HepG2 (cell line): Measurements from ENCODE around the gene FOSB. TPM values are rescaled to one million over a fixed set of nuclear protein-coding genes. Genes with fewer than 3 reads are reported as not detected.
A peak's percentile ranks its signal among the peaks of the same experiment; 100 is the strongest.

ENCODE experiments used
- ATAC-seq: fragments of 200-7000 bp; cut with Tn5 transposase; 3 replicates; pipeline ENCODE4 v1.9.1; 2020; ENCODE audit warnings: mild to moderate bottlenecking, moderate library complexity
- BruUV-seq: library from RNA; stranded (reverse); fragments of 400-500 nt; replicated peaks from 2 replicates; lab custom pipeline; 2021; lab: Mats Ljungman, UMichigan
- CTCF ChIA-PET: fragments of 300-600 bp; formaldehyde crosslinking; extraction: SDS; loops from one replicate; lab custom pipeline; 2021; ENCODE audit warnings: low total read pairs, inconsistent platforms, low intra/inter-chr PET ratio; lab: Yijun Ruan, JAX
- POLR2A ChIA-PET: fragments of 350-600 bp; sonication (Branson Sonifier 250); formaldehyde crosslinking; loops from one replicate; lab custom pipeline; 2020; ENCODE audit warnings: antibody characterized with exemption, inconsistent platforms; lab: Yijun Ruan, JAX
- DNase-seq: peaks from one replicate; pipeline ENCODE4 v3.0.0-alpha.2; 2015; ENCODE audit warnings: low spot score
- FAIRE-seq: peaks from 3 replicates; lab custom pipeline; 2011; peaks lifted over from hg19 to GRCh38; lab: Jason Lieb, UNC
- H2AFZ ChIP-seq: one replicate; pipeline ENCODE4 v1.6.1; 2011; ENCODE audit warnings: low read length, inconsistent platforms
- H3K27ac ChIP-seq: fragments of 300-600 bp; 3 replicates; pipeline ENCODE4 v1.8.0; 2011; ENCODE audit warnings: mixed run types, mild to moderate bottlenecking, mixed read lengths, low read length, inconsistent platforms; ENCODE audit not compliant: insufficient read depth; ENCODE audit errors: extremely low read length
- H3K27me3 ChIP-seq, 2 experiments: fragments of 200-600 bp in 1 of 2; 2 replicates in 1 of 2; 3 replicates in 1 of 2; pipeline versions ENCODE4 v1.6.0 to v1.8.0; 2011; ENCODE audit warnings: low read length in 2 of 2, mild to moderate bottlenecking in 2 of 2, moderate library complexity in 2 of 2, inconsistent platforms in 1 of 2; ENCODE audit not compliant: insufficient read depth in 2 of 2, control insufficient read depth in 1 of 2
- H3K36me3 ChIP-seq, 2 experiments: fragments of 200-600 bp in 1 of 2; replicated peaks in 1 of 2; 2 replicates in 1 of 2; 3 replicates in 1 of 2; pipeline versions ENCODE4 v1.5.1 to v1.8.0; 2011; ENCODE audit warnings: low read length in 2 of 2, inconsistent platforms in 1 of 2; ENCODE audit not compliant: insufficient read depth in 2 of 2, control insufficient read depth in 1 of 2
- H3K4me1 ChIP-seq: 2 replicates; pipeline ENCODE4 v1.5.1; 2012; ENCODE audit warnings: low read length, inconsistent platforms; ENCODE audit not compliant: insufficient read depth
- H3K4me2 ChIP-seq: 2 replicates; pipeline ENCODE4 v1.6.0; 2011; ENCODE audit warnings: low read depth, low read length, inconsistent platforms
- H3K4me3 ChIP-seq, 3 experiments: fragments of 200-600 bp in 1 of 3; sonication (generic), shearing (Covaris generic) in 1 of 3; replicated peaks in 1 of 3; 2 replicates each; pipeline ENCODE4 v1.5.1; 2011 to 2016; ENCODE audit warnings: low read length in 3 of 3, inconsistent platforms in 2 of 3, low read depth in 2 of 3, mild to moderate bottlenecking in 2 of 3, control low read depth in 1 of 3, mixed read lengths in 1 of 3; ENCODE audit not compliant: insufficient read depth in 1 of 3
- H3K79me2 ChIP-seq: one replicate; pipeline ENCODE4 v1.6.1; 2011; ENCODE audit warnings: low read length, inconsistent platforms; ENCODE audit not compliant: insufficient read depth
- H3K9ac ChIP-seq: 2 replicates; pipeline ENCODE4 v1.6.0; 2011; ENCODE audit warnings: mild to moderate bottlenecking, low read depth, low read length, inconsistent platforms; ENCODE audit not compliant: insufficient read depth
- H3K9me3 ChIP-seq: 2 replicates; pipeline ENCODE4 v1.5.1; 2012; ENCODE audit warnings: mild to moderate bottlenecking, low read length
- H4K20me1 ChIP-seq: 2 replicates; pipeline ENCODE4 v1.6.0; 2011; ENCODE audit warnings: inconsistent platforms, mild to moderate bottlenecking, low read length, moderate library complexity; ENCODE audit not compliant: insufficient read depth
- AFF4 ChIP-seq: sonication (generic); formaldehyde crosslinking; IDR thresholded peaks from 2 replicates; pipeline ENCODE4 v1.4.0; 2020; ENCODE audit warnings: missing genetic modification reagents
- GLMP ChIP-seq: sonication (generic); formaldehyde crosslinking; IDR thresholded peaks from 2 replicates; pipeline ENCODE4 v1.9.0; 2021; ENCODE audit warnings: missing genetic modification reagents, mild to moderate bottlenecking, borderline replicate concordance
- HHEX ChIP-seq: IDR thresholded peaks from 2 replicates; pipeline ENCODE4 v1.6.1; 2016; ENCODE audit warnings: control low read depth
- KAT2B ChIP-seq: fragments of 150-350 bp; IDR thresholded peaks from 2 replicates; pipeline ENCODE4 v1.6.1; 2014; ENCODE audit warnings: low read depth, low read length, borderline replicate concordance
- MAX ChIP-seq: IDR thresholded peaks from 2 replicates; pipeline ENCODE4 v1.6.1; 2012; ENCODE audit warnings: inconsistent platforms
- MXD1 ChIP-seq: sonication (generic); formaldehyde crosslinking; IDR thresholded peaks from 2 replicates; pipeline ENCODE4 v1.4.0; 2020; ENCODE audit warnings: mild to moderate bottlenecking, missing genetic modification reagents
- PCBP1 ChIP-seq: fragments of 200-400 bp; formaldehyde crosslinking; IDR thresholded peaks from 2 replicates; pipeline ENCODE4 v1.6.1; 2017; ENCODE audit warnings: mild to moderate bottlenecking, low read depth, low read length, borderline replicate concordance
- SATB2 ChIP-seq: sonication (generic); formaldehyde crosslinking; IDR thresholded peaks from 2 replicates; pipeline ENCODE4 v1.5.0; 2020; ENCODE audit warnings: missing genetic modification reagents
- ZBED4 ChIP-seq: sonication (generic); formaldehyde crosslinking; IDR thresholded peaks from 2 replicates; pipeline ENCODE4 v1.4.0; 2020; ENCODE audit warnings: missing genetic modification reagents, borderline replicate concordance
- ZNF280B ChIP-seq: sonication (generic); formaldehyde crosslinking; IDR thresholded peaks from 2 replicates; pipeline ENCODE4 v1.5.0; 2020; ENCODE audit warnings: missing genetic modification reagents, mild to moderate bottlenecking, borderline replicate concordance
- ZNF746 ChIP-seq: sonication (generic); formaldehyde crosslinking; IDR thresholded peaks from 2 replicates; pipeline ENCODE4 v1.8.0; 2022; ENCODE audit warnings: mild to moderate bottlenecking, missing genetic modification reagents
- WGBS: methylation state at CpG from one replicate; pipeline ENCODE4 v1.1.6; 2017; ENCODE audit warnings: low lambda C conversion rate; 5-methylcytosine and 5-hydroxymethylcytosine counted together
- in situ Hi-C: cut with HindIII; loops from 2 replicates; pipeline ENCODE4 v1.10.0; 2017; ENCODE audit warnings: low pct_unique_long_range_greater_than_20kb; ENCODE audit not compliant: extremely low pct_ligation_motif_present
- intact Hi-C: fragments of 100-400 bp; cut with micrococcal nuclease; formaldehyde crosslinking; loops from one replicate; pipeline ENCODE4 v1.10.0; 2022; ENCODE audit not compliant: unreplicated experiment
- polyA plus RNA-seq, 8 experiments: library from polyadenylated mRNA; depleted of rRNA in 3 of 8; stranded (reverse) in 7 of 8; unstranded in 1 of 8; fragments of >200 nt; fragmentation: Illumina TruSeq in 4 of 8; extraction: Trizol in 4 of 8; gene quantifications; 2 replicates each; pipeline versions ENCODE4 v1.2.1 to v1.2.3, GENCODE V29; 2011 to 2016; ENCODE audit warnings: low read depth in 4 of 8, missing spikeins in 1 of 8, mixed read lengths in 1 of 8; ENCODE audit not compliant: insufficient read depth in 1 of 8
- total RNA-seq, 5 experiments: library from RNA; depleted of rRNA; stranded (reverse); fragments of >200 nt; fragmentation: Illumina TruSeq; extraction: Trizol; gene quantifications; 2 replicates each; pipeline ENCODE4 v1.2.3, GENCODE V29; 2016; ENCODE audit warnings: low read depth in 1 of 5

FOSB gene
- total and polyA plus RNA-seq, 2 of the 13 experiments (the other 11 are each of a cell fraction or from before 2014, with no cell fraction given): 2.8 to 6.0 TPM

GRCh38 chr19:45439569-45440258 lies 28.1 kb upstream of the FOSB start:
- Histone ChIP-seq H3K36me3 (no peaks in the 10 kb centered on the region), H3K4me1 (peaks cover 52% of the 10 kb centered on the region), H3K4me2 (peak overlapping the region; percentile 96), H3K4me3 (peak overlapping the region; percentile 68 to 84 (median 77); a peak in 5 of 6 replicates), H2AFZ (no peak overlapping the region), H3K9me3 (no peaks in the 10 kb centered on the region), H3K79me2 (no peaks in the 10 kb centered on the region), H4K20me1 (no peaks in the 10 kb centered on the region), H3K27ac (peak overlapping the region; percentile 62), H3K27me3 (no peaks in the 10 kb centered on the region), H3K9ac (peak overlapping the region; percentile 77)
- DNase-seq: no peak
- WGBS: 7% methylated on average over 17 of the region's 78 CpGs
- in situ Hi-C loops: loop anchor here (5.0 kb wide), 1 partner anchor 38 kb away; no protein-coding TSS in a partner anchor
- POLR2A ChIA-PET: interaction anchor here (0.6 to 2.9 kb wide), 9 partner anchors 9 to 236 kb away, joined by 3 to 40 read pairs (median 5); partner anchors contain the start of gene FOSB
- intact Hi-C loops: loop anchor here (1.0 kb wide), 1 partner anchor 39 kb away; no protein-coding TSS in a partner anchor
- no peak for FAIRE-seq
- CTCF ChIA-PET: interaction anchor here (1.0 to 4.4 kb wide), 7 partner anchors 12 to 203 kb away, joined by 3 to 117 read pairs (median 5); no protein-coding TSS in a partner anchor
- ATAC-seq: peak; percentile 35
- BruUV-seq: no TSS peak
- no peak for TF ChIP-seq KAT2B
- TF ChIP-seq SATB2 (CRISPR knock-in tag): no peak
- TF ChIP-seq ZNF746 (CRISPR knock-in tag): no peak
- TF ChIP-seq MAX: no peak; the same call in 1 of the 2 replicates
- no peak for TF ChIP-seq ZNF280B (CRISPR knock-in tag)
- TF ChIP-seq MXD1 (CRISPR knock-in tag): 0 out of 2 replicates have a peak, but pooled peaks have one; percentile 38
- no peak for TF ChIP-seq HHEX (CRISPR knock-in tag)
- no peak for TF ChIP-seq ZBED4 (CRISPR knock-in tag)
- no peak for TF ChIP-seq AFF4 (CRISPR knock-in tag)
- TF ChIP-seq GLMP (CRISPR knock-in tag): no peak
- TF ChIP-seq PCBP1: no peak
